GM04503 (cell line): ENCODE measurements around the gene TRIM50.
"Not testable (repeated sequence)": the region's sequence is repeated elsewhere in the genome, so short reads cannot be mapped to it uniquely, and the experiment has no call there.

Experiments
- DNase-seq: peaks from one replicate; pipeline ENCODE4 v3.0.0-alpha.2; 2012; ENCODE audit warnings: low read depth

Gene TRIM50

GRCh38 chr7:73327922-73328321 is at the start of gene TRIM50, which contains the start of gene FKBP6:
TSS of gene TRIM50 (minus strand) at chr7:73328082. CDS start at chr7:73324787, 3,295 bp downstream.
TSS of gene FKBP6 (plus strand) at chr7:73328161. CDS start at chr7:73328429, 268 bp downstream.
- not testable (repeated sequence) for DNase-seq

GRCh38 chr7:73376671-73377412 is 49.0 kb upstream of the TRIM50 start:
- no peak for DNase-seq

- DNase-seq = not testable (repeated sequence)
These were observed 48.4 kb upstream of the TRIM50 start for GRCh38 chr7:73376262-73376661.

GRCh38 chr7:73373741-73374140 is 45.9 kb upstream of the TRIM50 start:
- no peak for DNase-seq

DNA sequence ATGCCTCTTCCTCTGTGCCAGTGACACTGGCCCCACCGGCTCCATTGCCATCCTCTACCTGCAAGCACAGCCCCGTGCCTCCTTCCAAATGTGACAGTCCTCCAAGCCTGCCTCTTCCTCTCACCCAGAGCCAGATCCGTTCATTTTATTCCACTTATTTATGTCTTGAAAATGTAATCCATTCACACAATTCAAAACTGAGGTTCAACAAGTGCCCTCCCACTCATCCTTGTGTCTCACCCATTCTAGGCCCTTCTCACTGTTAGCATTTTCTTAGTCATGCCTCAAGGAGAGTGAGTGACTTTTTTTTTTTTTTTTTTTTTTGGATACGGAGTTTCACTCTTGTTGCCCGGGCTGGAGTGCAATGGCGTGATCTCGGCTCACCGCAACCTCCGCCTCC is 41.7 kb upstream of the TRIM50 start:
- no peak for DNase-seq

DNA sequence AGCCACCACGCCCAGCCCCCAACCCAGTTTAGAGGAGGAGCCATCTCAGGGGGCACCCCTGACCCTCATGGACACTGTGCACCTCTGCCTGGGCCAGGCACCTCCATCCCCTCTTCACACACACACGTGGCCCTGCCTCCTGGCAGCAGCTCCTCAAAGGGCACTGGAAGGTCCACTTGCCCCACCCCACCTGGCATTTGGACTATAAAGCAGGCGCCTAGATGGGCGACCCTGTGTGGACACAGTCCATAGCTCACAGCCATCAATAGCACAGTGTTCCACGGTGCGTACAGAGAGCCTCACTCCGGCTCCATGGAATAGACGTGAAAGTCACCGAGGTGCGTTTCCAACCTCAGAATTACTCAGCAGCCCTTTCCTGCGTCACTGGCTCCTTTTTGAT is 41.1 kb upstream of the TRIM50 start:
- no peak for DNase-seq

DNA sequence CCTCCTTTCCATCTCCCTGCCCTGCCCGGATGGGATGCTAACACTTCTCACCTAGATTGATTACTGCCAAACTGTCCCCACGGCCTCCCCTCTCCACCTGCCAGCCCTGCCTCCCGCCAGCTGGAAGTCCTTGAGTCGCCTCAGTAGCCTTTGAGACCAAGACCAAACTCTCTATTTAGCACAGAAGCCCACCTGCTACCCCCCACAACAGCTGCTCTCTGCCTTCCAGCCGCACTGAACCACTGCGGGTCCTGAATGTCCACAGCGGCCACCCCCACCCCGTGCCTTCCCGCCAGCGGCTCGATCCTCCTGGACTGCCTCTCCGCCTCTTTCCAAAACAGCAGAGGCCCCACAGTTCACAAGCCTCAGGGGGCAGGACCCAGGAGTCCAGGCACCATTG is 39.1 kb upstream of the TRIM50 start:
- DNase-seq = no peak

GRCh38 chr7:73366127-73366526 is 38.2 kb upstream of the TRIM50 start:
- DNase-seq = no peak

DNA sequence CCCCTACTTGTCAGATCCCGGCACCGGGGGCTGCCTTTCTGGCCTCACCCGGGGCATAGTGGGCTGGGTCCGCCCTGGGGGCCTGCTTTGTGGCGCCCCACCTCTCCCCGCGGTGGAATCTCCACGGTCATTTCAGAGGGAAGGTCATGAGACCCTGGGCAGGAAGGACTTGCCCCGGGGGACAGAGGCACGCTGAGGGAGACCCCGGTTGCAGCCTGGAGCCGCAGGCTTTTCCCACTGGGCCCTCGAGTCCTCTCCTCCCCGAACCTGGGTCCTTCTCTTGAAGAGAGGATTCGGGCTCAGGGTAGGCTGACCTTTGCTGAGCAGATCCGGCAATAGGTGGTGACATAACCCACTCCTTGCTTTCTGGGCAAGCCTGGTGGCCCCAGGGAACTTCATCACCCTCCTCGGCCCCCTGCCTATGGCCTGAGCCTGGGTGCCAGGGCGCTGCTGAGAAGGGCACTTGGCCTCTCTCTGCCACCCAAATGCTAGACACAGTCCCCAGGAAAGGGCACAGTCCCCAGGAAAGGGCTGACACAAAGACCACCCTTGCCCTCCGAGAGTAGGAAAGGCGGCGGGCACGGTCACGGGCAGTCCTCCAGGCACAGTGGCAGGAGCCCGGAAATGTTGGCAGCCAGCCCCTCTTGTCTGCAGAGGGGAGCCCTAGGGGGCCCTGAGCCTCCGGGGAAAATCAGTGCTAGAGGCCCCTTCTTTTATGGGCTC is 36.3 kb upstream of the TRIM50 start:
- DNase-seq = no peak

DNA sequence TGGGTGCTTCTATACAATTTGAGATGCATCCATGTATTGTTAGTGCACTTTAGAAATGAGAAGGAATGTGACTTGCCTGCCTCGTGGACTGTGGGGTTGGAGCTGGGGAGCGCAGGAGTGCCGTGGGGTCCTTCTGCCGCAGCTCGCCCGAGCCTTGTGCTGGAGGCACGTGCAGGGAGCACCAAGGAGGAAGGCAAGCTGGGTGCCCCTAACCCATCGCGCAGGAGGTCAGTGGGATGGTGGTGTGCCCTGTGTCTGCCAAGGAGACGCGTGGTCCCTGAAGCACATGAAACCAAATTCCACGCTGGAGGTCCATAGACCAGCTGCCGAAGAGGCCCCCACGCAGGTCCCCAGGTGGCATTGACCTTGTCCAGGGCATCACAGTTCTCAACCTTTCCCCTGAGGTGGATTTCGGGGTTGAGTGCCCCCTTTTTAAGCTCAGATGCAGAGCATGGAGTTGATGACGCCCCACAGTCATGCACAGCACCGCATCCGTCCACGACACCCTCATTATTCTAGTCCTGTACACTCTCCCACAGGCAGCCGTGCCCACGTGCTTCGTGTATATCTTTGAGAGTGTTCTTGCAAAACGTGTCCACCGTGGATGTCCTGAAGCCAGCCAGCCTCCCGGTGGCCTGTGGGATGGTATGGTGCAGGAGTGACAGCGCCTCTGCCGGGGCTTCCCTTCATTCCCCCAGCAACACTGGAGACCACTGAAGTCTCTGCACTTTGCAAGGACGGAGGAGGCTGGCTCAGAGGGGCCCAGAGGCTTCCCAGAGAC is 35.5 kb upstream of the TRIM50 start:
- DNase-seq = no peak

- DNase-seq = not testable (repeated sequence)
These were observed 32.7 kb upstream of the TRIM50 start for GRCh38 chr7:73360590-73360989.

DNA sequence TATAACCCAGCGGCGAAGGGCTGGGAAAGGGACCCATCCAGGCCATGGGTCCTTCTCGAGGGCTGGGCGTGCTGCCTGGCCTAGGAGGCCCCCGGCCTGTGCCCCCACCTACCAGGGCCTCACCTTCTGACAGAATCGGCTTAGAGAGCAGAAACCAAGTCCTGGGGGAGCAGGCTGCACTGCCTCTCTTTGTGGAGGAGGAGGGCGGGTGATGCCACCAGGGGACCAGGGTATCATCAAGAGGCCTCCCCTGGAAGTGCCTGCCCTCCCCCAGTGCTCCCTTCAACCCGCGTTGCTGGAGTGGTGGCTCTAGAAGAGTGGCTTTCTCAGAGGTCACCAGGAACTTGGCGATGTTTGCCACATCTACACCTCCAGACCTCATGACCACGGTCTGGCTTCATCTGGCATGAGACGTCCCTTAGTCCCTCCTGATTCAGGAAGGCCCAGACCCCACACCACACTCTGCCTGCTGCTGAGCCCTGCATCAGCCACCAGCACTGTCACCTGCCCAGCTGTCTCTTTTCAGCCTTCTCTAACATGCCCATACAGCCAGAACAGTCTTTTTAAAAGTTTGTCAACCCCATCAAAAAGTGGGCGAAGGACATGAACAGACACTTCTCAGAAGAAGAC is 32.0 kb upstream of the TRIM50 start:
- DNase-seq = no peak

DNA sequence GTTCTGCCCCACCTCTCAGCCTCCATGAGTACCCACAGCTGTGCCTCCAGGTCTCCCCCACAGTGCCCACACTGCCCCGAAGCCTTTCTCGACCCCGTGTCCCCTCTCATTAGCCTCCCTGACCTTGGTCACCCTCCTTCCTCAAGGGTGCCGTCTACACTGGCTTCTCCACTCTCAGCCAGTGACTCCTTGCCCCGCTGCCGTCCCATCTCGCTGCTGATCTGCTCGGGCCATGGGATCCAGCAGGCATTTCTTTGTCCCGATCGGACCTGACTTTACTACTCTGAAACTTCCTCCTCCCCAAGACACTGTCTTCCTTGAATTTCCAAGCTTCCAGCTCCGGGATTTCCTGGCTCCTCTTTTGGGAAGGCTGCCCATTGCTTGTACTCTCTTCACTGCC is 31.4 kb upstream of the TRIM50 start:
- no peak for DNase-seq

GRCh38 chr7:73358590-73359275 is 30.9 kb upstream of the TRIM50 start:
- no peak for DNase-seq

GRCh38 chr7:73356159-73356558 is 28.3 kb upstream of the TRIM50 start:
- no peak for DNase-seq

DNA sequence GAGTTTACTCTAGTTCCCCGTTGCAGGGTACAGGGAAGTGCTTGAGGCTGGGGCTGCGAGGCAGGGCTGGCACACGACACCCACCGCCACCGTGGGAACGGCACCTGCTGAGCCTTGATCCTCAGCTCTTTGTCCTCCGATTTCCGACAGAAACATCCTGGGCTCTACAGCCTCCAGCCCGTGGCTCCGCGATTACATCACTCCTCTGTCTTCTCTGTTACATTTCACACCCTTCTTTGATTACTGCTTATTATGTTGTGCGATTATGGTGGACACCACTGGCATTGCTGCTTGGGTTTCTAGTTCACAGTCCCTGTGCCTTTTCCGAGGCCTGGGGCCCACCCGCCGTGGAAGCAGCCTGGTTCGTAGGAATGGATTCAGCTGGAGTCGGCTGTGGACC is 26.9 kb upstream of the TRIM50 start:
- no peak for DNase-seq

DNA sequence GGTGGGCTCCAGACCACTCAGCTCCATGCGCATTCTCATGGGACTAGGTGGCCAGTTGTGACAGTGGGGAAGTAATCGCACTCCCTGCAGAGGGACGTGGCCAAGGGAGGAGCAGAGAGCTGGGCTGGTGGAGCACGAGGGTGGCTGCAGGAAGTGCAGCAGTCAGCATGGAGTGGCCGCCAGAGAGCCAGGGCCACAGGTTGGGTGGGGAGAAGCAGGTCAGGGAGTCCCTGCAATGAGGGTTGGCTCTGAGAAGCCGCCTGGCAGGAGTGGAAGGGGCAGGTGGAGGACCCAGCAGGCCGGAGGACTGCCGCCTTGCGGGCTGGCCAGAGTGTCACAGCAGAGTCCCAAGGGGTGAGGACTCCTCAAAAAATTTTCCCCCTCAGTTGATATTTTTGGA is 26.3 kb upstream of the TRIM50 start:
- no peak for DNase-seq

GRCh38 chr7:73353243-73353642 is 25.4 kb upstream of the TRIM50 start:
- DNase-seq = no peak

DNA sequence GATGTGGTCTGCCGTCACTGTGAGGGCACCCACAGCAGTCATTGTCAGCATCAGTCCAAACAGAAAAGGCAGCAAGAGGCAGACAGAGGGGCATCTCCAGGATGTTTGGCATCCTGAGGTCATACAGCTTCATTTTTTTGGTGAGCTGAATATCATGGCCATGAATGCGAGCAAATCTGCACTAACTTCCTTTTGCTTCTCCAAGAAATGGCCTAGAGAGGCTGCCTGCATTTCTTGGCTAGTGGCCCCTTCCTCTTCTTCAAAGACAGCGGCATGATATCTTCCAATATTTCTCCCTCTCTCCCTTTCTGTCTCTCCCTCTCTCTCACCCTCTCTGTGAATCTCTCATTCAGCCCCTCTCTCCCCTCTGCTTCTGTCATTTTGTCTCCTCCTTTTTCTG is 24.9 kb upstream of the TRIM50 start:
- no peak for DNase-seq

DNA sequence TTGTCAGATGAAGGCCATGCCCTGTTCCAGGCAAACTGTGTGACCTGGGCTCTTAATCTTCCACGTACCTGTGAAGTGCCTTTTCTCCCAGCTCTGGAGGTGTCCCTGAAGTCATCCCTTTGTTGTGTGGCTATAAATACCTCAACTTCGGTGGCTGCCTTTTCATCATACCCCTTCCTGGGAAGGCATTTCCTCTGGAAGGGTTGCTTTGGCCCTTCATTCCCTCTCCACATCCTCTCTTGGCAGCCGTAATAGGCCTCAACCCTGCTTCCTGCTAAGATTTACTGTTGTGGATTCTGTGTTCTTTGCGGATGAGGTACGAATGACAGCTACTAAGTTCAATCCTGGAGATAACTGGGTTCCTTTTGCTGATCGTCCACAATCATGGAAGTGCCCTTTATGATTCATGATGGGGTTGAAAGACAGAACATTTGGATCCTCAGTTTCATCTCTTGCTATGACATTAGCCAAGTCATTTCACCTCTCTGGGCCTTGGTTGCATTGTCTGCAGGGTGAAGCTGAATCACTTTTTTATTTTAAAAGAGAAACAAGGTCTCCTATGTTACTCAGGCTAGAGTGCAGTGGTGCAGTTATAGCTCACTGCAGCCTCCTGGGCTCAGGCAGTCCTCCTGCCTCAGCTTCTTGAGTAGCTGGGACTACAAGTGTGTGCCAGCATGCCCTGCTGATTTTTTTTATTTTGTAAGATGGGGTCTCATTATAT is 23.7 kb upstream of the TRIM50 start:
- DNase-seq = no peak
